RKO (cell line): ENCODE data around the gene FAM83F.
A peak's percentile ranks its signal among the peaks of the same experiment; 100 is the strongest.

Source experiments
- DNase-seq: peaks from one replicate; pipeline ENCODE4 v3.0.0-alpha.2; 2016; ENCODE audit warnings: low spot score

The FAM83F gene

GRCh38 chr22:40065981-40066380, 71.2 kb downstream of the FAM83F start:
- DNase-seq: no peak

DNA sequence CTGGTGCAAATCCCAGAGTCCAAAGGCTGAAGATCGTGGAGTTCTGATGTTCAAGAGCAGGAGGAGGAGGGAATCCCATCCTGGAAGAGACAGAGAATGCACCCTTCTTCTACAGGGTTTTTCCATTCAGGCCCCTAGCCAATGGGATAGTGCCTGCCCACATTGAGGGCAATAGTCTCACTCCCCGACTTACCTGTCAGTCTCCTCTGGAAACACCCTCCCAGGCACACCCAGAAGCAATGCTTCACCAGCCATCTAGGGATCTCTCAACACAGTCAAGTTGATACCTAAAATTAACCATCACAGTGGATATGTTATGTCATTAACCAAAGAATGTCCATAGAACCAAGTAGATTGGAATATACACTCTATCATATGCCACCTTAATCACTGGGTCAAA, 72.9 kb downstream of the FAM83F start:
- no peak for DNase-seq

DNA sequence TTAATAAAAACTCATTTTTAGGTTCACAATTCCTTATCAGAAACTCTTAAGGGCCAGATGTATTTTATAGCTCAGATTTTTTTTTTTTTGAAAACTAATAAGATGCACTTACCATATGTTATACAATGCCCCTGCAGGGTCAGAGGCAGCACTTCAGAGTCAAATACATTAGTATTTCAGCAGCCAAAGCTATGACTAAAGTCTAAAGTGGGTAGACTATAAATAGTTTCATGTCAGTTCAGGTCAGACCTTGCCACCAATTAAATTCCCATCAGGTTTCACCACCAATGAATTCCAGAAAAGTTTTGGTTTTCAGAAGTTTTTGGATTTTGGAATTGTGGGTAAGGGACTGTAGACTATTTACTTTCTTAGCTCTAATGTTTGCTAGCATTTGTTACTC, 75.9 kb downstream of the FAM83F start:
- DNase-seq: peak; percentile 27

- DNase-seq: no peak
Measured at GRCh38 chr22:40071720-40072119, 77.0 kb downstream of the FAM83F start.

- DNase-seq: no peak
Measured at GRCh38 chr22:40076702-40077645, 82.2 kb downstream of the FAM83F start.

- no peak for DNase-seq
Measured at GRCh38 chr22:40077646-40078016, 82.9 kb downstream of the FAM83F start.

DNA sequence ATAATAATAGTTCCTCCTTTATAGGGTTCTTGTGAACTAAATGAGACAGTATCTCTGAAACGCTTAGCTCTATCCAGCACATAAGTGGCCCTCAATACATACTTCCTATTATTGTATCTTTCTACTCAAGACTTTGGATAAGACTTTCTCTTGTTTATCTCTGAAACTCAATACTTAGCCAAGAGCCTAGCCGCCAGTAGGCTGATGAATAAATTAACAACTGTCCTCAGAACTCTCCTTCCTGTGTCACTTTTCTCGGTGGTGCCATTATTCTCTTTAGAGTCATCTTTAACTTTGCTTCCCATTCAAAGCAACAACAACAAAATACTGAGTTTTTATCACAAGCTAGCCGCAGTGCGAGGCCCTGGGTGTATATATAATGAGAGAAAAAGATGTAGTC, 86.9 kb downstream of the FAM83F start:
- DNase-seq: no peak

DNA sequence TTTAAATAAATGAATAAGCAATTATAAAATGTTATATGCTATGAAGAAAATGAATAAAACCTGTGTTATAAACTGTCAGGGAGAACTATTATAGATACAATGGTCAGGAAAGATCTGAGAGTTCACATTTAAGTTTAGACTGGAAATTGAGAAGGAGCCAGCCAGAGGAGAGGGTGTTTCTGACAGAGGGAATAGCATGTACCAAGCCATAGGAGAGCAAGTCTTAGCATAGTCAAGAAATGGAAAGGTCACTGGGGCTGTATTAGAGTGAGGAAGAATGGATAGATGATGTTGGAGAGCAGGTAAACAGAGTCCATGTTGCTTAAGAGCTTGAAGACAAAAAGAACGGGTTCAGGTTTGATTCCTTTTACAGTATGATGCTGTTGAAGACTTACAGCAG, 87.4 kb downstream of the FAM83F start:
- DNase-seq: no peak

GRCh38 chr22:40083794-40084193, 89.0 kb downstream of the FAM83F start:
- no peak for DNase-seq

GRCh38 chr22:40084246-40084645, 89.5 kb downstream of the FAM83F start:
- DNase-seq: no peak

DNA sequence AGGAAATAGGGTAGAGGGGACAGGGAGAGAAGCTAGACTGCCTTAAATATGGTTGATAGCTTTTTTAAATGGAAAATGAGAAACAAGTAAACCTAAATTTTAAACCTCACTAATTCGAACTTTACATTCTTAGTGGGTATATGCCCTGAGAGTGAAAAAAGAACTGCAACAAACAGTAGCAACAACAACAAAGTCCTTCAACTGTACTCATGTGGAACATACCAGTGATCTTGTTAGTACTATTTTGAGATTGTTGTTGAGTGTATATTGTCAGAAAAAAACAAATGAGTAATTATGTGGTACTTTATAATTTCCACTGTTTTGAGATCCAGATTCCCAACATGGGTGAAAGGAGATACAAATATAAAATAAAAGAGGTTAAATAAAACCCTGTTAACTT, 94.1 kb downstream of the FAM83F start:
- no peak for DNase-seq
